C4-2B (cell line): ENCODE data around the gene POU6F2.

ENCODE experiments used
- H3K27ac ChIP-seq: fragments of 450-650 bp; 2 replicates; pipeline ENCODE4 v1.5.1; 2017
- ZFX ChIP-seq: fragments of 450-650 bp; IDR thresholded peaks from 2 replicates; pipeline ENCODE4 v1.6.1; 2017
- TF ChIP-seq, protein P1 (sequence below): fragments of 450-650 bp; conservative IDR thresholded peaks from 2 replicates; pipeline ENCODE4 v1.5.1; 2017; ENCODE audit warnings: mild to moderate bottlenecking

The POU6F2 gene

DNA sequence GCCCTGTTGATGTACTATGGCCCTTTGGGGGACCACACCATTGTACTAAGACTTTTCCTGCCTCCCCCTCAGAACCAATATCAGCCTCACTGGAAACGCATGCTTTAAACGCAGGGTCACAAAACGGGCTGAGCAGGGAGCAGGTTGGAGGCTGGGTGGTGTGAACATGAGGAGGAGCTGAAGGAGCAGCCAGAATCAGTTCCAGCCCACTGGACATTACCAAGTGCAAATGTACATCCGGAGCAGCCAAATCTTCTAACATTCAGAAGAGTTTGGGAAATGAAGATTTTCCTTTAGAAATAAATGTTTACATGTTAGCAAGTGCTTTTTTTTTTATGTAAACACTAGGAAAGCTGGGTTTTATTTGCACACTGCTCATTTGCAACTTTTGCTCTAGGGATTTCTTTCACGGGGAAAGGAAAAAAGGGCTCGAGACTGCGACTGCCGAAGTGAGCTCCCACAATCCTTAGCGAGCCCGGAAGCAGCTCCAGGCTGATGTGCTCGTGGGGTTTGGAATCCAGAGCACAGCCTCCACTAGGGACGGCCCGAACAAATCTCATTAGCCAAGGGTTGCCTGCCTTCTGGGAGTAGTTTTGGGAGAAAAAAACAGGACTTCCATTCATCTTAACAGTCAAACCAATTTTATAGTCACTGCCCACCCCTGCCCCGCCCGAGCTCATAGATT lies 480.5 kb downstream of the POU6F2 start:
- TF ChIP-seq, protein P1, sequence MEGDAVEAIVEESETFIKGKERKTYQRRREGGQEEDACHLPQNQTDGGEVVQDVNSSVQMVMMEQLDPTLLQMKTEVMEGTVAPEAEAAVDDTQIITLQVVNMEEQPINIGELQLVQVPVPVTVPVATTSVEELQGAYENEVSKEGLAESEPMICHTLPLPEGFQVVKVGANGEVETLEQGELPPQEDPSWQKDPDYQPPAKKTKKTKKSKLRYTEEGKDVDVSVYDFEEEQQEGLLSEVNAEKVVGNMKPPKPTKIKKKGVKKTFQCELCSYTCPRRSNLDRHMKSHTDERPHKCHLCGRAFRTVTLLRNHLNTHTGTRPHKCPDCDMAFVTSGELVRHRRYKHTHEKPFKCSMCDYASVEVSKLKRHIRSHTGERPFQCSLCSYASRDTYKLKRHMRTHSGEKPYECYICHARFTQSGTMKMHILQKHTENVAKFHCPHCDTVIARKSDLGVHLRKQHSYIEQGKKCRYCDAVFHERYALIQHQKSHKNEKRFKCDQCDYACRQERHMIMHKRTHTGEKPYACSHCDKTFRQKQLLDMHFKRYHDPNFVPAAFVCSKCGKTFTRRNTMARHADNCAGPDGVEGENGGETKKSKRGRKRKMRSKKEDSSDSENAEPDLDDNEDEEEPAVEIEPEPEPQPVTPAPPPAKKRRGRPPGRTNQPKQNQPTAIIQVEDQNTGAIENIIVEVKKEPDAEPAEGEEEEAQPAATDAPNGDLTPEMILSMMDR, result no peak
- no peak for TF ChIP-seq ZFX
- no peak overlapping the region for H3K27ac ChIP-seq

DNA sequence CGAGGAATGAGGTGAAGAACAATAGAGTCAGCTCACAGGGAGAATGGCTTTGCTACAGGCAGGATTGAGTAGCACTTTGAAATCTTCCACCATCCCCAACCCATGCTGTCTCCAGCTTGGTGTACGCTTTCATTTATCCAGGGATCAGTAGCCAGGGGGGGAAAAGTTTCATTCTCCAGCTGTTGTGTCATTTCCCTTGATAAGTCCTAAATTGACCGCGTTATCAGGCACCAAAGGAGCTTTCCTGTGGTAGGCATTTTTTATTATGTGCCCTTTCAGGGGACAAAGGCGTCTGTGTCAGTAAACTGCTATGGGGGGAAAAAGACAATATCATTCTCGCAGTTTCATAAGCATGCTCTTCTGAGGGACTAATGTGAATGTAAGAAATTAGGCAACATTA lies 481.9 kb downstream of the POU6F2 start:
- no peak overlapping the region for H3K27ac ChIP-seq
- no peak for TF ChIP-seq ZFX
- TF ChIP-seq, protein P1, result no peak

DNA sequence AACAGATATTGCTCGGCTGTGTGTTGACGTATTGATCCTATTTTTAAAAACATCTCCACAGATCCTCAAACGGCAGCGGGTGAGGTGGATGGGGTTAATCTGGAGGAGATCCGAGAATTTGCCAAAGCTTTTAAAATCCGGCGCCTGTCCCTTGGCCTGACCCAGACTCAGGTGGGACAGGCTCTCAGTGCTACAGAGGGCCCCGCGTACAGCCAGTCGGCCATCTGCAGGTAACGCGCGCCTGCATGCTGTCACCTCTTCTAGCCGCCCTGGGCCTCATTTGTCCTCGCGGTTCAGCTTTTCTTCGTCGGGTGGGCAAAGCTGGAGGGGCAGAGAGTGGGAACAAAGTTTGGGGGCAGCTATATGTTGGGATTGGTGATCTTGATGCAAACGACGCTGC lies 482.8 kb downstream of the POU6F2 start:
- TF ChIP-seq ZFX, result no peak
- TF ChIP-seq, protein P1, result no peak
- no peak overlapping the region for H3K27ac ChIP-seq

DNA sequence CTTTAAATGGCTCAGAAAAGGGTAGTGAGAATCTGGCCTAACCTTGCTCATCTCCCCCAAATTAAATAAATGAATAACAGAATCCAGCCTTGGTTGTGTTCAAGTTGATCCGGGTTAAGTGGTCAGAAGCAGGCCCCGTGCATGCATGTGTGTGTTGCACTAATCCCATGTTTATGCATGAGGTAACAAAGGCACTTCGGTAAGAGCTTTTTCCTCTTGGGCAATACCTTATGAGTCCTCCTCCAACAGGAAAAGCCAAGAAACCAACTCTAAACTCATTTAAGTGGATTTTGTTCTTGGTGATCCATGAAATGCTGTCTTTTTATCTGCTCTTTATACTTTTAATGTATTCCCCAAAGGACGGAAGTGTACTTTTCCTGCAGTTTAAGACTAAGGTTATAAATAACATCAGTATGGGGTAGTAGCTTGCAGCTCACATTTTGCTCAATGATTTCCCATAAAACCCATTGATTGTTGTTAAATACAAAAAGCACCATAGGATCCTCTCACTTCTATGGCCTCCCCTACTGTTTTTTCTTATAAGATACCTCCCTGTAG lies 483.6 kb downstream of the POU6F2 start:
- no peak for TF ChIP-seq ZFX
- TF ChIP-seq, protein P1, result no peak
- no peak overlapping the region for H3K27ac ChIP-seq

DNA sequence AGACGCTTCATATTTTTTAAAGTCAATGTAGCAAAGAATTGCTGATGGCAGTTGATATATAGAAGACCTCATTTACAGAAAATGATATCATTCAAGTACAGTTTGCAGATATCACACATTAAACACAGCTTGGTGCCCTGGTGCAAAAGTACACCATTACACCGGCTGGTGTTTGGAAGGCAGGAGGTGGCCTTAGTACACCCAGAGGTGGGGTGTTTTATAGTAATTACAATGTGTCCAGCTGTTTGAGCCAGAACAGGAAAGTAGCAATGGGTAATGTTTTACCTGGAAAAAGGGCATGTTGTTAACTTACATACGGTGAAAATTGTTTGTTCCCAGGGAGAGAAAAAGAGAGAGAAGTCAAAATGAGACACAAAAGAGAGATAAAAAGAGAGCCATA lies 485.5 kb downstream of the POU6F2 start:
- no peak for TF ChIP-seq ZFX
- TF ChIP-seq, protein P1, result no peak
- H3K27ac ChIP-seq, result no peak overlapping the region

DNA sequence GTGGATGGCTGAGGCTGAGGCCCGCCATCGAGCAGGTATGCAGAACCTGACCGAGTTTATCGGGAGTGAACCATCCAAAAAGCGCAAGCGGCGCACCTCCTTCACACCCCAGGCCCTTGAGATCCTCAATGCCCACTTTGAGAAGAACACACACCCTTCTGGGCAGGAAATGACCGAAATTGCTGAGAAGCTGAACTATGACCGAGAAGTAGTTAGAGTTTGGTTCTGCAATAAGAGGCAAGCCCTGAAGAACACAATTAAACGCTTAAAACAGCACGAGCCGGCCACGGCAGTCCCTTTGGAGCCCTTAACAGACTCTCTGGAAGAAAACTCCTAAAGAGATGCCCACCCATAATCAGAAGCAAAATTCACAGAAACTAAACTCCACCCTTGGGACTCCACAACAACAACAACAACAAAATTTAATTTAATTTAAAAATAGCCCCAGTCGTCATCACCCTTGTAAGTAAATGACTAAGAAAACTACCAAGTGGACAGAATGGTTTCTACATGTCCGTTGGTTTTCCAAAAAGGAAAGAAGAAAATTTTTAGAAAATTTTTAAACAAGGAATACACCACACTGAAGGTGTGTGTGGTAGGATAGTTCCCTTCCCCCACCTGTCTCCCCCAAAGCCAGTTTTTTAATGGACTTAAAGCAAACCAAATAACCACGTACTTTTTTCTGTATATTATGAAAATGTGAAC lies 486.8 kb downstream of the POU6F2 start:
- TF ChIP-seq, protein P1, result no peak
- no peak for TF ChIP-seq ZFX
- no peak overlapping the region for H3K27ac ChIP-seq
